Activated CD8-positive, alpha-beta memory T cell treated with anti-CD3 and anti-CD28 coated beads, Interleukin-2, amount 50 U/mL, for 48 hours (primary cell): Measurements from ENCODE around the gene SHISAL1.

ENCODE experiments used
- DNase-seq: peaks from one replicate; pipeline ENCODE4 v3.0.0-alpha.2; 2020

The SHISAL1 gene

DNA sequence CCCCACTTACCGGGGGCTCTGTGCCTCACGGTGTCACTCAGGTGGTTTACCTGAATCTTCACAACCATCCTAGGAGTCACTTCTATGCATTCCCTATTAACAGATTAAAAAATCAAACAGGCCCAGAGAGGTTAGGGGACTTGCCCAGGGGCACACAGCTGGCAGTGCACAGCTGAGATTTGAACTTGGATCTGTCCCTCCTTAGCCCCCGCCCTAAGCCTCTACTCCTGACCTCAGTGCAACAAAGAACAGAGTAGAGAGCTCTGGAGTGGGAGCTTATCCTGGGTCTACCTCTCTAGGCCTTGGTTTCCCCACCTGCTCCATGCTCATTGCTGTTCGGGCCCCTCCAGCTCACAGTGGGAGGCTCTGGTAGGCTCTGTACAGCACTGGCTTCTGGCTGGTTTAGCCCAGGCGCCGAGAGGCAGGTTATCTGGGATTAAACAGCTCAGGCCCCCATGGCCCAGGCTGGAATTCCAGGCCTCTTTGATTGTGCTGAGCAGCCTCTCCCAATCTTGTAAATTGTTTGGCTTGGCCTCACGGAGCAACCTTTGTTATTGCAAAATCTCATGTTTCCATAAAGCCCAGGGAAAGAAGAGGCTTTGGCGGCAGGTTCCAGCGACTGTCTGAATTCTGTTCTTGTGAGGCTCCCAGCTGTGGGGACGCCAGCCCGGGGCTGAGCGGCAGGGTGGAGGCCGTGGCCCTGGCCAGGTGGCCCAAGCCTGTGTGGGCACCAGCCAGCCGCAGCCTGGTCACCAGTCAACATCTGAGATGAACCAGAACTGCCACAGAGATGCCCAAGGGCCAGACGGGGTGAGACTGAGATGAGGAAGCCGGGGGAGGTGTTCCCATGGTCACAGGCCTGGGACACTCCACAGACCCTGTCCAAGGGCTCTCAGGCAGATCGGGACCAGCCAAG lies 28.9 kb upstream of the SHISAL1 start:
- DNase-seq, result no peak

- DNase-seq, result no peak
Observed at GRCh38 chr22:44340271-44341239, 27.8 kb upstream of the SHISAL1 start.

DNA sequence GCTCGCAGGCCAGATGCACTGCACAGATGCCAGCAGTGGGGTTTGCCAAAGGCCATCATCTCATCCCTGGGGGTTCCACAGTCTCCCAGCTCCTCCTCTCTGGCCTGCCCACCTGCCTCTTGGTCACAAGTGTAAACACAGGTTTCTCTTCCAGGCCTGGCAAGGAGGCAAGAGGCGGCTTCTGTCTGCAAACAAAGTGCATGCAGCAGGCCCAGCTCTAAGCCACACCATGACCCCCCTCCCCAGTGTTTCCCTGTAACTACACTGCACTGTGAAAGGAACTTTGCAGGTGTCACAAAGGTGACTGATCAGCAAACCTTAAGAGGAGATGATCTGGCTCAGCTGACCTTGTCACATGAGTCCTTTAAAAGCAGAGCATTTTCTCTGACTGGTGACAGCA lies 26.2 kb upstream of the SHISAL1 start:
- DNase-seq, result no peak

GRCh38 chr22:44338177-44338810 lies 25.5 kb upstream of the SHISAL1 start:
- DNase-seq, result no peak

DNA sequence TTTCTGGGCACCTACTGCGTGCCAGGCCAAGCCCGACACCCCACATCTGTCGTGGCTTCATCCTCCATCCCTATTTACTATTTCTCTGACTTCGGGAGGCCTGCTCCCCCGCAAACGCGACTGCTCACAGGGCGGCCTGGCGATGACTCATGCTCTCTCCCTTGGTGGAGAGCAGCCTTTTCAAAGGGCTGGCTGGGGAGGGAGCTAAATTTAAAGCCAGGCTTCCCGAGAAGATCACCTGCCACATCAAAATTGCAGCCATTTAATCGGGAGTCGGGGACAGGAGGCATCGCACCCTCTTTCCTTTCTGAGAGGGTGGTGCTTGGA lies 24.9 kb upstream of the SHISAL1 start:
- no peak for DNase-seq

GRCh38 chr22:44336962-44337677 lies 24.4 kb upstream of the SHISAL1 start:
- no peak for DNase-seq

GRCh38 chr22:44335903-44336803 lies 23.4 kb upstream of the SHISAL1 start:
- no peak for DNase-seq

GRCh38 chr22:44335066-44335839 lies 22.5 kb upstream of the SHISAL1 start:
- no peak for DNase-seq

GRCh38 chr22:44333847-44334635 lies 21.3 kb upstream of the SHISAL1 start:
- no peak for DNase-seq

- no peak for DNase-seq
Observed at GRCh38 chr22:44332946-44333345, 20.2 kb upstream of the SHISAL1 start.

DNA sequence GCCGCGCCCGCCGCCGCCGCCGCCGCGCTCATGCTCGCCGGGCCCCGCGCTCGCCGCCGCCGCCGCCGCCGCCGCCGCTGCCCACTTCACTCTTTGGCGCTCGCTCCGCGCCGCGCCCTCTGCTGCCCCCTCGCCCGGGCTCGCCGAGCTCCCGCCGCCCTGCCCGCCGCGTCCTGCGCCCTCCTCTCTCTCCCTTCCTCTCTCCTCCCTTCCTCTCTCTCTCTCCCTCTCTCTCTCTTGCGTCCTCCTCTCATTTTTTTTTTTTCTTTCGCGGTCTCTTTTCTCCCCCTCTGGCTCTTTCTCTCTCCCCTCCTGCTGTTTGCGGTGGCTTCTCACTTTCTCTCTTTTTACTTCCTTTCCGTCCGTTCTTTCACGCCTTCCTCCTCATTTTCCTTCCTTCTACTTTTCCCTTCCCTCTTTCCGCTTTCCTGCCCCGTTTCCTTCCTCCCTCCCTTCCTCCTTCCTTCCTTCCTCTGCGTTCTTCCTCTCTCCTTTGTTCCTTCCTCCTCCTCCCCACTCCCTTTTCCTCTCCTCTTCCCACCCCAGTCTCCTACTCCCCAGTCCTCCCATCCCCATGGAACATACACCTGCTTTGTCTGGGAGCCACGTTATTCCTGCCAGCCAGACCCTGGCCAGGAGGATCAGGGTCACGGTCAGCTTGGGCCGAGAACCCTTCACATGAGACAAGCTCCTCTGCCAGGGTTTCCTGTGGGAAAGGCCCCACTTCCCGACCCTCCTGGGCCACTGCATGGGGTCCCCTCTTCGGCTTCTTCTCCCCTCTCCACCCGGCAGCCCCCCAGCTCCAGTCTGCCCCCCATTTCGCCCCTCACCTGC lies 19.3 kb upstream of the SHISAL1 start:
- DNase-seq, result no peak

- no peak for DNase-seq
Observed at GRCh38 chr22:44330744-44331660, 18.3 kb upstream of the SHISAL1 start.

DNA sequence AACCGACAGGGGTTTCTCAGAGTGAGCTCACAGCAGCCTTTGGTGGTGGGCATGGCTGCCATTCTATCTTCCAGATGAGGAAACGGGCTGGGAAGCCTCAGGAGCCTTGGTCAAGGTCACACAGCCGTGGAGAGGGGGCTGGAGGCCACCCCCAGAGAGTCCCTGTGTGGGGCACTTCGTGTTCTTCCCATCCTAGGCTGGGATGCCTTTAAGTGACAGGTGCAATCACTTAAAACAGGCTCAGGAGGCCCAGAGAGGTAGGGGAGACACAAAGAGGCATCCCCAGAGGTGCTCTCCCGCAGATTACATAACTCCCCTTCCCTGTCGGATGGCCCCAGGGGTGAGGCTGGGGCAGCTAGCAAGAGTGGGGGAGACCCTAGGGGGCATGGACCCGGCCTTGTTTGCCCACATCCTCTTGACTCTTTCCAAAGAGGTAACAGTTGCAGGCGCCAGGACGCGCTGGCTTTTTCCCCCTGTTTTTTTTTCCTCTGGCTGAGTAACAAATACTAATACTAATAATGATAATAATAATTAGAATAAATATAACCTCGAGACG lies 17.5 kb upstream of the SHISAL1 start:
- DNase-seq, result no peak

GRCh38 chr22:44329179-44329796 lies 16.5 kb upstream of the SHISAL1 start:
- peak; percentile 62 for DNase-seq

- no peak for DNase-seq
Observed at GRCh38 chr22:44328762-44329161, 16.0 kb upstream of the SHISAL1 start.

- no peak for DNase-seq
Observed at GRCh38 chr22:44328326-44328725, 15.6 kb upstream of the SHISAL1 start.

DNA sequence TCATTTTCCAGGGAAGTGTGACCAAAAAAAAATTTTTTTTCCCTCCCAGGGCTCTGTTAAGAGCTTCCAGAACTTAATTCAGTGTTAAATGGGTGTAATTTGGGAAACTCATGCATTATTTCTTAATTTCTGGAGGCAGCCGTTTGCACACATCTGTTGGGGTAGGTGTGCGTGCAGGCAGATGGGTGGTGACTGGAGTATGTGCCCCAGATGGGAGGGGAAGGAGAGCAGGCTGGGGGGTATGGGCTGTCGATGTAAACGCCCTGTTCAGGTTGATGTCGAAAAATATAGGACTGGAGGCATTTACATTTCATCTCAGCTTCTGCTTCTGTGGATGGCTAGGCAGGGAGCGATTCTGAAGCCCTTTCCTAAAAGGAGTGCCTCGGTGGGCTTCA lies 13.7 kb upstream of the SHISAL1 start:
- DNase-seq, result no peak
